Neuronal stem cell (in vitro differentiated cells): Measurements from ENCODE around the gene NTRK3.

Source experiments
- DNase-seq: peaks from one replicate; pipeline ENCODE4 v3.0.0-alpha.2; 2013; ENCODE audit warnings: low spot score
- H2AFZ ChIP-seq: one replicate; pipeline ENCODE4 v1.6.1; 2013; ENCODE audit warnings: mild to moderate bottlenecking, low read length, inconsistent platforms
- H2AK5ac ChIP-seq: 2 replicates; pipeline ENCODE4 v1.6.1; 2013; ENCODE audit warnings: low read depth, mild to moderate bottlenecking, inconsistent platforms, low read length, moderate library complexity, mixed read lengths
- H2BK120ac ChIP-seq: 2 replicates; pipeline ENCODE4 v1.6.1; 2013; ENCODE audit warnings: low read depth, mild to moderate bottlenecking, inconsistent platforms, low read length, moderate library complexity, mixed read lengths
- H2BK12ac ChIP-seq: one replicate; pipeline ENCODE4 v1.6.1; 2013; ENCODE audit warnings: low read length, inconsistent platforms
- H2BK15ac ChIP-seq: 2 replicates; pipeline ENCODE4 v1.6.1; 2013; ENCODE audit warnings: mild to moderate bottlenecking, low read length, inconsistent platforms, mixed read lengths
- H2BK5ac ChIP-seq: one replicate; pipeline ENCODE4 v1.6.1; 2013; ENCODE audit warnings: inconsistent platforms, mild to moderate bottlenecking, low read length, moderate library complexity
- H3K14ac ChIP-seq: one replicate; pipeline ENCODE4 v1.6.1; 2013; ENCODE audit warnings: low read length, inconsistent platforms
- H3K18ac ChIP-seq: 2 replicates; pipeline ENCODE4 v1.6.1; 2013; ENCODE audit warnings: low read length, inconsistent platforms
- H3K23ac ChIP-seq: 2 replicates; pipeline ENCODE4 v1.6.1; 2013; ENCODE audit warnings: low read depth, mild to moderate bottlenecking, mixed read lengths, low read length, inconsistent platforms; ENCODE audit not compliant: poor library complexity
- H3K27ac ChIP-seq: replicated peaks from 3 replicates; pipeline ENCODE4 v1.5.1; 2013; ENCODE audit warnings: low read length, inconsistent platforms
- H3K27me3 ChIP-seq, 3 experiments: 2 replicates each; pipeline ENCODE4 v1.6.1; 2013; ENCODE audit warnings: low read length in 3 of 3, mild to moderate bottlenecking in 2 of 3, inconsistent platforms in 1 of 3, low read depth in 1 of 3, mixed read lengths in 1 of 3, moderate library complexity in 1 of 3; ENCODE audit not compliant: control insufficient read depth in 3 of 3, insufficient read depth in 3 of 3
- H3K36me3 ChIP-seq, 2 donors: replicated peaks in 1 of 2; 2 replicates each; pipeline ENCODE4 v1.6.1; 2013; ENCODE audit warnings: low read length in 2 of 2; ENCODE audit not compliant: control insufficient read depth in 2 of 2, insufficient read depth in 2 of 2
- H3K4ac ChIP-seq: 2 replicates; pipeline ENCODE4 v1.6.1; 2013; ENCODE audit warnings: inconsistent platforms, mild to moderate bottlenecking, low read length, moderate library complexity
- H3K4me1 ChIP-seq, 2 donors: 1 replicate in 1 of 2; 2 replicates in 1 of 2; pipeline ENCODE4 v1.6.1; 2013; ENCODE audit warnings: low read length in 2 of 2, low read depth in 1 of 2; ENCODE audit not compliant: control insufficient read depth in 2 of 2, insufficient read depth in 1 of 2
- H3K4me2 ChIP-seq: one replicate; pipeline ENCODE4 v1.6.1; 2013; ENCODE audit warnings: mild to moderate bottlenecking, low read length, inconsistent platforms; ENCODE audit not compliant: insufficient read depth, poor library complexity, severe bottlenecking
- H3K4me3 ChIP-seq, 2 donors: 2 replicates each; pipeline ENCODE4 v1.5.1; 2013; ENCODE audit warnings: low read length in 2 of 2, mild to moderate bottlenecking in 2 of 2, inconsistent platforms in 1 of 2, moderate library complexity in 1 of 2
- H3K79me1 ChIP-seq: one replicate; pipeline ENCODE4 v1.6.1; 2013; ENCODE audit warnings: low read depth, mild to moderate bottlenecking, inconsistent platforms, low read length, moderate library complexity
- H3K9ac ChIP-seq: one replicate; pipeline ENCODE4 v1.6.1; 2013; ENCODE audit warnings: mild to moderate bottlenecking, low read depth, low read length, inconsistent platforms; ENCODE audit not compliant: poor library complexity
- H3K9me3 ChIP-seq, 2 donors: replicated peaks in 1 of 2; 2 replicates each; pipeline versions ENCODE3 to v1.6.1; 2013; ENCODE audit warnings: low read length in 2 of 2, mild to moderate bottlenecking in 2 of 2, inconsistent platforms in 1 of 2, low read depth in 1 of 2, mixed read lengths in 1 of 2, moderate library complexity in 1 of 2; ENCODE audit not compliant: control insufficient read depth in 2 of 2, insufficient read depth in 1 of 2
- H4K8ac ChIP-seq: one replicate; pipeline ENCODE4 v1.6.1; 2013; ENCODE audit warnings: low read depth, mild to moderate bottlenecking, inconsistent platforms, low read length, moderate library complexity
- H4K91ac ChIP-seq: one replicate; pipeline ENCODE4 v1.6.1; 2013; ENCODE audit warnings: low read length, low read depth, mild to moderate bottlenecking, inconsistent platforms; ENCODE audit not compliant: poor library complexity
- WGBS, 2 donors: extraction: QIAGEN DNeasy Blood & Tissue Kit; methylation state at CpG; one replicate each; pipeline ENCODE4 v1.1.7; 2013; ENCODE audit warnings: missing lambda C conversion rate in 2 of 2, mixed read lengths in 1 of 2; ENCODE audit not compliant: insufficient read length in 2 of 2, insufficient replicate concordance in 1 of 2; ENCODE audit errors: extremely low coverage in 2 of 2; 5-methylcytosine and 5-hydroxymethylcytosine counted together

NTRK3 gene

GRCh38 chr15:87828608-87829007 lies 427.9 kb downstream of the NTRK3 start:
- H3K9ac ChIP-seq = no peak overlapping the region
- H3K18ac ChIP-seq = no peak overlapping the region
- no peaks in the 10 kb centered on the region for H3K36me3 ChIP-seq
- no peak overlapping the region for H2AK5ac ChIP-seq
- H2BK12ac ChIP-seq = no peak overlapping the region
- H3K27ac ChIP-seq = no peak overlapping the region
- H2BK120ac ChIP-seq = no peak overlapping the region
- no CpG with 5 or more reads among the region's 3 CpGs for WGBS, 2 donors
- H2BK5ac ChIP-seq = no peak overlapping the region
- H4K91ac ChIP-seq = no peak overlapping the region
- no peak overlapping the region for H3K4ac ChIP-seq
- no peak for DNase-seq
- H3K23ac ChIP-seq = no peak overlapping the region
- H3K4me3 ChIP-seq = no peak overlapping the region
- no peak overlapping the region for H4K8ac ChIP-seq
- H3K9me3 ChIP-seq = no peaks in the 10 kb centered on the region
- H3K4me1 ChIP-seq = peaks cover 0 to 8% of the 10 kb centered on the region in 2 donors
- H2BK15ac ChIP-seq = no peak overlapping the region
- H2AFZ ChIP-seq = no peak overlapping the region
- no peak overlapping the region for H3K14ac ChIP-seq
- no peak overlapping the region for H3K4me2 ChIP-seq
- no peaks in the 10 kb centered on the region for H3K79me1 ChIP-seq
- no peaks in the 10 kb centered on the region for H3K27me3 ChIP-seq

DNA sequence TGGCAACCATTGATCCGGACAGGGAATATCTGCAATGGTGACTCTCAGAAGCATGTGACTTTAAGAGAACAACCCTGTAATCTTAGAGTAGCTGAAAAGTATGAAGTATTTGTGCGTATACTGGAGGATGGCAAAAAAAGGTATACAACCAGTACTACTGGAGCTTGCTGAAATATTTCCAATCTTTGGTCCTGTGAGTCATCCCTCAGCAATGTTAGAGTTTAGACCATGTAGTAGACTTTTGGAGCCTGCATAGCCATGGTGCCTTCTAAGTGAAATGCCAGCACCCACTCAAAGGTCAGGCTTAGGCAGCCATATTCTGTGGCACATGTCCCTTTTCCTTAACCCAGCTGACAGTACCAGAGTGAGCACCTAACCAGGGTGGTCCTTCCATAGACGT lies 429.4 kb downstream of the NTRK3 start:
- H2AK5ac ChIP-seq = no peak overlapping the region
- H3K14ac ChIP-seq = no peak overlapping the region
- H3K79me1 ChIP-seq = no peaks in the 10 kb centered on the region
- H3K9me3 ChIP-seq = no peaks in the 10 kb centered on the region
- no peak overlapping the region for H3K4me2 ChIP-seq
- H2BK15ac ChIP-seq = no peak overlapping the region
- no peak for DNase-seq
- no peak overlapping the region for H2BK5ac ChIP-seq
- no peaks in the 10 kb centered on the region for H3K27me3 ChIP-seq
- H4K8ac ChIP-seq = no peak overlapping the region
- H3K9ac ChIP-seq = no peak overlapping the region
- no CpG with 5 or more reads among the region's 3 CpGs for WGBS, 2 donors
- H2BK12ac ChIP-seq = no peak overlapping the region
- no peak overlapping the region for H2BK120ac ChIP-seq
- no peak overlapping the region for H3K18ac ChIP-seq
- H3K23ac ChIP-seq = no peak overlapping the region
- no peak overlapping the region for H3K4ac ChIP-seq
- H3K27ac ChIP-seq = no peak overlapping the region
- no peak overlapping the region for H2AFZ ChIP-seq
- H3K4me3 ChIP-seq = no peak overlapping the region
- H3K4me1 ChIP-seq = peaks cover 0 to 8% of the 10 kb centered on the region in 2 donors
- no peak overlapping the region for H4K91ac ChIP-seq
- H3K36me3 ChIP-seq = no peaks in the 10 kb centered on the region

GRCh38 chr15:87826119-87826747 lies 430.3 kb downstream of the NTRK3 start:
- Histone ChIP-seq H2BK15ac (no peak overlapping the region), H3K36me3 (no peaks in the 10 kb centered on the region), H2BK5ac (no peak overlapping the region), H2AFZ (no peak overlapping the region), H3K4me3 (no peak overlapping the region), H3K18ac (no peak overlapping the region), H3K27me3 (peaks cover 0 to 3% (median 0%) of the 10 kb centered on the region in 3 experiments), H3K4me2 (no peak overlapping the region), H3K14ac (no peak overlapping the region), H3K23ac (no peak overlapping the region), H2BK120ac (no peak overlapping the region), H4K8ac (no peak overlapping the region), H3K4ac (no peak overlapping the region), H2BK12ac (no peak overlapping the region), H3K4me1 (peaks cover 0 to 8% of the 10 kb centered on the region in 2 donors), H3K27ac (no peak overlapping the region), H3K9ac (no peak overlapping the region), H3K9me3 (no peaks in the 10 kb centered on the region), H2AK5ac (no peak overlapping the region), H3K79me1 (no peaks in the 10 kb centered on the region), H4K91ac (no peak overlapping the region)
- WGBS, 2 donors = no CpG with 5 or more reads among the region's 8 CpGs
- peak; percentile 12 for DNase-seq

- H3K4ac ChIP-seq = no peak overlapping the region
- no peaks in the 10 kb centered on the region for H3K9me3 ChIP-seq
- no peak overlapping the region for H3K18ac ChIP-seq
- H3K36me3 ChIP-seq = no peaks in the 10 kb centered on the region
- no peak overlapping the region for H3K14ac ChIP-seq
- H2BK12ac ChIP-seq = no peak overlapping the region
- H3K4me3 ChIP-seq = no peak overlapping the region
- H3K23ac ChIP-seq = no peak overlapping the region
- no peaks in the 10 kb centered on the region for H3K79me1 ChIP-seq
- H3K4me1 ChIP-seq = no peaks in the 10 kb centered on the region
- no peak overlapping the region for H4K8ac ChIP-seq
- no peak overlapping the region for H3K27ac ChIP-seq
- no peak overlapping the region for H3K4me2 ChIP-seq
- H4K91ac ChIP-seq = no peak overlapping the region
- H2AFZ ChIP-seq = no peak overlapping the region
- WGBS, 2 donors = no CpG with 5 or more reads among the region's 1 CpG
- H2BK15ac ChIP-seq = no peak overlapping the region
- no peak overlapping the region for H2BK5ac ChIP-seq
- DNase-seq = no peak
- H3K27me3 ChIP-seq = peaks cover 0 to 3% (median 0%) of the 10 kb centered on the region in 3 experiments
- H2BK120ac ChIP-seq = no peak overlapping the region
- H3K9ac ChIP-seq = no peak overlapping the region
- no peak overlapping the region for H2AK5ac ChIP-seq
These were observed 437.8 kb downstream of the NTRK3 start for GRCh38 chr15:87818756-87819155.
